H9 (cell line): ENCODE measurements around the gene UBL5. TPM values are rescaled to one million over a fixed set of nuclear protein-coding genes. Genes with fewer than 3 reads are reported as not detected.

Source experiments
- DNase-seq: peaks from one replicate; pipeline ENCODE4 v3.0.0-alpha.2; 2017
- H2AFZ ChIP-seq: one replicate; pipeline ENCODE4 v1.6.1; 2013; ENCODE audit warnings: mild to moderate bottlenecking, low read length, control low read depth, moderate library complexity
- H2AK5ac ChIP-seq: 2 replicates; pipeline ENCODE4 v1.6.1; 2013; ENCODE audit warnings: low read length, control low read depth, mixed read lengths; ENCODE audit not compliant: insufficient read length
- H2BK120ac ChIP-seq: one replicate; pipeline ENCODE4 v1.6.1; 2013; ENCODE audit warnings: low read depth, mild to moderate bottlenecking, low read length, control low read depth, inconsistent platforms; ENCODE audit not compliant: poor library complexity, severe bottlenecking
- H2BK12ac ChIP-seq: 2 replicates; pipeline ENCODE4 v1.6.1; 2013; ENCODE audit warnings: low read length, control low read depth, mixed read lengths, low read depth; ENCODE audit not compliant: insufficient read length
- H2BK15ac ChIP-seq: 2 replicates; pipeline ENCODE4 v1.6.1; 2013; ENCODE audit warnings: low read depth, low read length, control low read depth
- H2BK20ac ChIP-seq: one replicate; pipeline ENCODE4 v1.6.1; 2013; ENCODE audit warnings: low read depth, mild to moderate bottlenecking, low read length, control low read depth, inconsistent platforms; ENCODE audit not compliant: poor library complexity, severe bottlenecking
- H2BK5ac ChIP-seq: 2 replicates; pipeline ENCODE4 v1.6.1; 2013; ENCODE audit warnings: low read length, control low read depth, mixed read lengths; ENCODE audit not compliant: insufficient read length
- H3K14ac ChIP-seq: 2 replicates; pipeline ENCODE4 v1.6.1; 2013; ENCODE audit warnings: low read length, control low read depth; ENCODE audit not compliant: insufficient read depth
- H3K18ac ChIP-seq: 2 replicates; pipeline ENCODE4 v1.6.1; 2013; ENCODE audit warnings: low read depth, mild to moderate bottlenecking, mixed read lengths, low read length, control low read depth; ENCODE audit not compliant: insufficient read length
- H3K23ac ChIP-seq: 2 replicates; pipeline ENCODE4 v1.6.1; 2013; ENCODE audit warnings: low read length, control low read depth, mixed read lengths, low read depth; ENCODE audit not compliant: insufficient read length
- H3K23me2 ChIP-seq: 2 replicates; pipeline ENCODE4 v1.6.1; 2013; ENCODE audit warnings: low read depth, mild to moderate bottlenecking, mixed read lengths, low read length, control low read depth; ENCODE audit not compliant: insufficient read length, poor library complexity, severe bottlenecking
- H3K27ac ChIP-seq: 2 replicates; pipeline ENCODE4 v1.5.1; 2013; ENCODE audit warnings: low read length, control low read depth, mixed read lengths, low read depth; ENCODE audit not compliant: insufficient read length
- H3K27me3 ChIP-seq: 2 replicates; pipeline ENCODE4 v1.6.1; 2013; ENCODE audit warnings: low read length, control low read depth, inconsistent platforms; ENCODE audit not compliant: insufficient read depth
- H3K4ac ChIP-seq: 2 replicates; pipeline ENCODE4 v1.6.1; 2013; ENCODE audit warnings: low read depth, mild to moderate bottlenecking, control low read depth, inconsistent platforms, low read length, moderate library complexity
- H3K4me1 ChIP-seq: 2 replicates; pipeline ENCODE4 v1.6.1; 2013; ENCODE audit warnings: low read length, control low read depth, inconsistent platforms; ENCODE audit not compliant: insufficient read depth
- H3K4me2 ChIP-seq: 2 replicates; pipeline ENCODE4 v1.6.1; 2013; ENCODE audit warnings: low read length, control low read depth, mixed read lengths; ENCODE audit not compliant: insufficient read length, insufficient read depth
- H3K56ac ChIP-seq: 2 replicates; pipeline ENCODE4 v1.6.1; 2013; ENCODE audit warnings: low read depth, mild to moderate bottlenecking, mixed read lengths, low read length, control low read depth; ENCODE audit not compliant: insufficient read length
- H3K79me1 ChIP-seq: 2 replicates; pipeline ENCODE4 v1.6.1; 2013; ENCODE audit warnings: low read depth, mild to moderate bottlenecking, moderate library complexity, low read length, control low read depth, inconsistent platforms; ENCODE audit not compliant: insufficient read depth, poor library complexity, severe bottlenecking
- H3K79me2 ChIP-seq: 2 replicates; pipeline ENCODE4 v1.6.1; 2013; ENCODE audit warnings: low read length, control low read depth, inconsistent platforms; ENCODE audit not compliant: insufficient read depth
- H3K9ac ChIP-seq: 2 replicates; pipeline ENCODE4 v1.6.1; 2013; ENCODE audit warnings: low read length, control low read depth, mixed read lengths; ENCODE audit not compliant: insufficient read length; ENCODE audit errors: extremely low read depth
- H3K9me3 ChIP-seq: one replicate; pipeline ENCODE4 v1.6.1; 2013; ENCODE audit warnings: low read depth, low read length, inconsistent platforms; ENCODE audit not compliant: control insufficient read depth
- H3T11ph ChIP-seq: one replicate; pipeline ENCODE4 v1.6.1; 2013; ENCODE audit warnings: mild to moderate bottlenecking, low read length, control low read depth, inconsistent platforms
- H4K20me1 ChIP-seq: one replicate; pipeline ENCODE4 v1.6.1; 2013; ENCODE audit not compliant: control insufficient read depth, insufficient read length, insufficient read depth
- H4K5ac ChIP-seq: 2 replicates; pipeline ENCODE4 v1.6.1; 2013; ENCODE audit warnings: low read depth, mild to moderate bottlenecking, mixed read lengths, low read length, control low read depth; ENCODE audit not compliant: insufficient read length
- H4K8ac ChIP-seq: replicated peaks from 2 replicates; pipeline ENCODE4 v1.6.1; 2013; ENCODE audit warnings: low read length, control low read depth, mixed read lengths, low read depth; ENCODE audit not compliant: insufficient read length
- H4K91ac ChIP-seq: 2 replicates; pipeline ENCODE4 v1.6.1; 2013; ENCODE audit warnings: low read depth, mild to moderate bottlenecking, moderate library complexity, mixed read lengths, low read length, control low read depth; ENCODE audit not compliant: insufficient read length
- H3K27ac Mint-ChIP-seq, 3 experiments: 2 replicates in 2 of 3; 3 replicates in 1 of 3; pipeline ENCODE4 v1.8.0; 2020 to 2021; ENCODE audit warnings: mixed read lengths in 3 of 3, mild to moderate bottlenecking in 1 of 3, moderate library complexity in 1 of 3
- H3K27me3 Mint-ChIP-seq: 2 replicates; pipeline ENCODE4 v1.8.0; 2021; ENCODE audit warnings: low read depth, mild to moderate bottlenecking, moderate library complexity, mixed read lengths
- H3K36me3 Mint-ChIP-seq, 3 experiments: 2 replicates in 2 of 3; 3 replicates in 1 of 3; pipeline ENCODE4 v1.8.0; 2020 to 2021; ENCODE audit warnings: low read depth in 3 of 3, mixed read lengths in 3 of 3; ENCODE audit not compliant: insufficient read depth in 1 of 3
- H3K4me1 Mint-ChIP-seq, 2 experiments: 2 replicates each; pipeline ENCODE4 v1.8.0; 2020; ENCODE audit warnings: mixed read lengths in 2 of 2
- H3K4me3 Mint-ChIP-seq, 2 experiments: 2 replicates in 1 of 2; 3 replicates in 1 of 2; pipeline ENCODE4 v1.8.0; 2020 to 2021; ENCODE audit warnings: mild to moderate bottlenecking in 2 of 2, mixed read lengths in 2 of 2, moderate library complexity in 1 of 2
- H3K9me3 Mint-ChIP-seq, 2 experiments: 2 replicates in 1 of 2; 3 replicates in 1 of 2; pipeline ENCODE4 v1.8.0; 2020; ENCODE audit warnings: mild to moderate bottlenecking in 2 of 2, mixed read lengths in 2 of 2, moderate library complexity in 1 of 2
- CTCF ChIP-seq: fragments of 200-600 bp; sonication (generic); conservative IDR thresholded peaks from 3 replicates; pipeline ENCODE4 v1.8.0; 2021; ENCODE audit warnings: antibody characterized with exemption, mild to moderate bottlenecking
- WGBS: extraction: QIAGEN DNeasy Blood & Tissue Kit; methylation state at CpG from one replicate; pipeline ENCODE4 v1.1.7; 2013; ENCODE audit warnings: missing lambda C conversion rate, low lambda C conversion rate, mixed read lengths; ENCODE audit not compliant: insufficient read length; ENCODE audit errors: extremely low coverage; 5-methylcytosine and 5-hydroxymethylcytosine counted together
- total RNA-seq: library from RNA; stranded (reverse); gene quantifications from 2 replicates; pipeline ENCODE4 v1.2.1, GENCODE V29; 2021

Gene UBL5
- total RNA-seq, 1 experiment from 2014 or later: 393 TPM

DNA sequence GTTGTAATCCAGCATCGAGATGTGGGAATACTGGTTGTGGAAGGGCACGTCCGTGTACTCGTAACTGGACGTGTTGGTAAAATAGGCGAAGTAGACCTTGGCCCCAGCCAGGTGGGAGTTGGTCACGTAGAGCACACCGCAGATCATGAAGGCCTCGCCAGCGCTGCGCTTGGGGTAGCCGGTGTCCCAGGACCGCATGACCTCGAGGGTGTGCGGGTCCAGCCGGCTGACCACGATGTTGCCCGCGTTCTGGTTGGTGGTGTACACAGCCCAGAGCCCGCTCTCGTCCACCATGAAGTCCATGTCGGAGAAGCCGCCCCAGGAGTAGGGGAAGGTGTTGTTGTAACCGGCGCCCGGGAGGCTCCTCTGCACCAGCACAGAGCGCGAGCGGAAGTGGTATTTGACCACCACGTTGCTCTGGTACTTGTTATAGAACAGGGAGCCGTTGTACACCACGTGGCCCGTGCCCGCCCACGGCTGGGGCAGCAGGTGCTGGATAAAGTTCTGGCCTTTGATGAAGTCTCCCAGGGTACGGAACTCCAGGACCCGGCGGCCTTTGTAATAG, 26.6 kb downstream of the UBL5 start:
- H2AK5ac ChIP-seq: no peak overlapping the region
- H2AFZ ChIP-seq: no peak overlapping the region
- H3K4me2 ChIP-seq: no peak overlapping the region
- H3K79me2 ChIP-seq: no peaks in the 10 kb centered on the region
- no peaks in the 10 kb centered on the region for H3K27me3 ChIP-seq
- no peak overlapping the region for H3K4ac ChIP-seq
- H3K9ac ChIP-seq: no peak overlapping the region
- no peak overlapping the region for H3K56ac ChIP-seq
- no peak overlapping the region for H4K8ac ChIP-seq
- no peaks in the 10 kb centered on the region for H3K9me3 ChIP-seq
- H3K27ac ChIP-seq: no peak overlapping the region
- no peak overlapping the region for H3K18ac ChIP-seq
- H2BK15ac ChIP-seq: no peak overlapping the region
- H3T11ph ChIP-seq: no peak overlapping the region
- H2BK12ac ChIP-seq: no peak overlapping the region
- no CpG with 5 or more reads among the region's 38 CpGs for WGBS
- H2BK5ac ChIP-seq: no peak overlapping the region
- DNase-seq: no peak
- H3K36me3 Mint-ChIP-seq: peaks cover 21 to 55% (median 42%) of the 10 kb centered on the region in 3 experiments; a peak in 6 of 7 replicates
- H3K4me3 Mint-ChIP-seq: no peak overlapping the region
- H3K23me2 ChIP-seq: no peaks in the 10 kb centered on the region
- peak overlapping the region in 1 of 3 experiments; percentile 33; a peak in 1 of 7 replicates for H3K27ac Mint-ChIP-seq
- TF ChIP-seq CTCF: no peak
- peaks cover 10 to 25% of the 10 kb centered on the region in 2 experiments for H3K4me1 Mint-ChIP-seq
- H2BK20ac ChIP-seq: no peak overlapping the region
- no peaks in the 10 kb centered on the region; the same call in 1 of the 2 replicates for H3K4me1 ChIP-seq
- peaks cover 2% of the 10 kb centered on the region for H4K20me1 ChIP-seq
- no peak overlapping the region for H4K91ac ChIP-seq
- no peaks in the 10 kb centered on the region for H3K79me1 ChIP-seq
- H4K5ac ChIP-seq: no peak overlapping the region
- no peak overlapping the region for H3K14ac ChIP-seq
- H3K27me3 Mint-ChIP-seq: no peaks in the 10 kb centered on the region
- H3K23ac ChIP-seq: no peak overlapping the region
- no peak overlapping the region for H2BK120ac ChIP-seq
- no peaks in the 10 kb centered on the region for H3K9me3 Mint-ChIP-seq
